Common myeloid progenitor, CD34-positive (primary cell): ENCODE data around the gene ESR1.

ENCODE experiments used
- CTCF ChIA-PET: fragments of 350-600 bp; sonication (Branson Sonifier 250); formaldehyde crosslinking; loops from one replicate; lab custom pipeline; 2021; ENCODE audit warnings: antibody characterized with exemption; lab: Charles Lee
- POLR2A ChIA-PET: fragments of 350-600 bp; sonication (Branson Sonifier 250); formaldehyde crosslinking; loops from one replicate; lab custom pipeline; 2021; ENCODE audit warnings: antibody characterized with exemption; lab: Charles Lee
- DNase-seq, 3 donors: peaks; one replicate each; pipeline versions ENCODE4 v3.0.0 to v3.0.0-alpha.2; 2013
- H3K27ac ChIP-seq, 2 experiments: 1 replicate in 1 of 2; 2 replicates in 1 of 2; pipeline ENCODE4 v1.7.0; 2013; ENCODE audit warnings: inconsistent platforms in 2 of 2, low read length in 2 of 2, mild to moderate bottlenecking in 2 of 2, low read depth in 1 of 2, moderate library complexity in 1 of 2; ENCODE audit not compliant: severe bottlenecking in 2 of 2, insufficient read depth in 1 of 2, poor library complexity in 1 of 2
- H3K27me3 ChIP-seq, 5 experiments: replicated peaks in 2 of 5; 1 replicate in 3 of 5; 2 replicates in 2 of 5; pipeline versions ENCODE4 v1.6.1 to v1.7.0; 2013; ENCODE audit warnings: low read length in 4 of 5, mild to moderate bottlenecking in 2 of 5, moderate library complexity in 2 of 5, inconsistent platforms in 1 of 5; ENCODE audit not compliant: insufficient read depth in 5 of 5, control insufficient read depth in 4 of 5
- H3K36me3 ChIP-seq, 4 experiments: 1 replicate in 2 of 4; 2 replicates in 2 of 4; pipeline versions ENCODE4 v1.6.1 to v1.7.0; 2013; ENCODE audit warnings: low read length in 3 of 4, control low read depth in 1 of 4, mild to moderate bottlenecking in 1 of 4; ENCODE audit not compliant: control insufficient read depth in 4 of 4, insufficient read depth in 4 of 4
- H3K4me1 ChIP-seq, 4 experiments: 1 replicate in 3 of 4; 2 replicates in 1 of 4; pipeline versions ENCODE4 v1.6.1 to v1.7.1; 2013; ENCODE audit warnings: low read length in 3 of 4, mild to moderate bottlenecking in 3 of 4, control low read depth in 1 of 4, inconsistent platforms in 1 of 4, moderate library complexity in 1 of 4; ENCODE audit not compliant: control insufficient read depth in 4 of 4, insufficient read depth in 4 of 4; ENCODE audit errors: control extremely low read depth in 1 of 4
- H3K4me3 ChIP-seq, 7 experiments: 1 replicate in 4 of 7; 2 replicates in 3 of 7; pipeline versions ENCODE4 v1.5.1 to v1.7.0; 2013; ENCODE audit warnings: mild to moderate bottlenecking in 7 of 7, low read length in 6 of 7, moderate library complexity in 6 of 7, inconsistent platforms in 2 of 7, low read depth in 2 of 7, control low read depth in 1 of 7; ENCODE audit not compliant: insufficient read depth in 4 of 7, control insufficient read depth in 1 of 7; ENCODE audit errors: extremely low read depth in 1 of 7
- H3K9me3 ChIP-seq, 5 experiments: 1 replicate in 4 of 5; 2 replicates in 1 of 5; pipeline versions ENCODE4 v1.6.1 to v1.7.1; 2013; ENCODE audit warnings: low read length in 4 of 5, mild to moderate bottlenecking in 2 of 5, inconsistent platforms in 1 of 5, low read depth in 1 of 5, moderate library complexity in 1 of 5; ENCODE audit not compliant: control insufficient read depth in 4 of 5, insufficient read depth in 2 of 5; ENCODE audit errors: control extremely low read depth in 1 of 5
- WGBS: methylation state at CpG from one replicate; pipeline ENCODE4 v1.1.5; 2013; ENCODE audit not compliant: insufficient coverage; 5-methylcytosine and 5-hydroxymethylcytosine counted together

The ESR1 gene

DNA sequence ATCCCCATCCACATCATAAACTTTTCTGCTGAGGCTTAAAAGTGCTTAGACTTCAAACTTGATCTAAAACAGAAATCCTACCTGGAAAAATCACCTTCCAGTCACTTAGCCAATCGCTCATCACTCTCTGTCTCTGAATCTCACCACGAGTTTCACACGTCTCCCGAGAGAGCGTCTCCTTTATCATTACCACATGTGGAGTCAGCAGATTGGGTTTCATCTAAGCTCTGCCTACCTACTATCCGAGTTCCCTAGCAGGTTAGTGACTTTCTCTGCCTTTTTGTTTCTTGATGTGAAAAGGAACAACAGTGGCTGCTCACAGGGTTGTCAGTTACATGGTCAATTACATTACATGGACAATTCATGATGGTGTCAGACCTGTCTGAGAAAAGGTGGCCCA, 286.2 kb downstream of the ESR1 start:
- H3K27ac ChIP-seq = no peak overlapping the region
- no peaks in the 10 kb centered on the region for H3K27me3 ChIP-seq
- ChIA-PET POLR2A (no interaction called here), CTCF (no interaction called here)
- no peaks in the 10 kb centered on the region for H3K36me3 ChIP-seq
- H3K4me3 ChIP-seq = no peak overlapping the region
- DNase-seq = no peak
- H3K4me1 ChIP-seq = peaks cover 0 to 3% (median 0%) of the 10 kb centered on the region in 4 experiments
- WGBS = 93% methylated on average over 6 of the region's 6 CpGs
- no peaks in the 10 kb centered on the region for H3K9me3 ChIP-seq

DNA sequence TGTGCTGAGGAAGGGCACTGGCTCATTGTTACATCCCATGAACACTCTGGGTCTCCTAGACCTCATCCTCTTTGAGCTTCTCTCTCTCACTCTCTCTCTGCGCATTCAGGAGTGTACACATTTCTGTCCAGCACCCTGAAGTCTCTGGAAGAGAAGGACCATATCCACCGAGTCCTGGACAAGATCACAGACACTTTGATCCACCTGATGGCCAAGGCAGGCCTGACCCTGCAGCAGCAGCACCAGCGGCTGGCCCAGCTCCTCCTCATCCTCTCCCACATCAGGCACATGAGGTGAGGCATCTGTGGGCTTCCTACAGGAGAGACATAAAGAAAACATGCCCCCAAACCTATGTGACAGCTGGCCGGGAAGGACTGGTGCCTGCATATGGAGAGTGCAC, 286.8 kb downstream of the ESR1 start:
- Histone ChIP-seq H3K27me3 (no peaks in the 10 kb centered on the region), H3K9me3 (no peaks in the 10 kb centered on the region), H3K4me1 (peaks cover 0 to 3% (median 0%) of the 10 kb centered on the region in 4 experiments), H3K27ac (no peak overlapping the region), H3K36me3 (no peaks in the 10 kb centered on the region), H3K4me3 (no peak overlapping the region)
- CTCF ChIA-PET = no interaction called here
- WGBS = 95% methylated on average over 3 of the region's 4 CpGs
- POLR2A ChIA-PET = no interaction called here
- no peak for DNase-seq

- Histone ChIP-seq H3K4me3 (no peak overlapping the region), H3K9me3 (no peaks in the 10 kb centered on the region), H3K4me1 (peaks cover 0 to 8% (median 4%) of the 10 kb centered on the region in 4 experiments), H3K27me3 (no peaks in the 10 kb centered on the region), H3K27ac (no peak overlapping the region), H3K36me3 (no peaks in the 10 kb centered on the region)
- ChIA-PET POLR2A (no interaction called here), CTCF (interaction anchor here (1.3 kb wide), 1 partner anchor 13 kb away, joined by 3 read pairs; no protein-coding TSS in a partner anchor)
- WGBS = 83% methylated on average over 2 of the region's 3 CpGs
- peak; percentile 18 to 85 (median 83) for DNase-seq
These were observed 287.6 kb downstream of the ESR1 start for GRCh38 chr6:152094992-152095592.

GRCh38 chr6:152096863-152097496, 289.5 kb downstream of the ESR1 start:
- ChIA-PET POLR2A (no interaction called here), CTCF (no interaction called here)
- WGBS = no CpG with 5 or more reads among the region's 5 CpGs
- Histone ChIP-seq H3K4me1 (peaks cover 0 to 7% (median 7%) of the 10 kb centered on the region in 4 experiments), H3K36me3 (no peaks in the 10 kb centered on the region), H3K4me3 (no peak overlapping the region), H3K27me3 (no peaks in the 10 kb centered on the region), H3K27ac (no peak overlapping the region), H3K9me3 (no peaks in the 10 kb centered on the region)
- no peak for DNase-seq

DNA sequence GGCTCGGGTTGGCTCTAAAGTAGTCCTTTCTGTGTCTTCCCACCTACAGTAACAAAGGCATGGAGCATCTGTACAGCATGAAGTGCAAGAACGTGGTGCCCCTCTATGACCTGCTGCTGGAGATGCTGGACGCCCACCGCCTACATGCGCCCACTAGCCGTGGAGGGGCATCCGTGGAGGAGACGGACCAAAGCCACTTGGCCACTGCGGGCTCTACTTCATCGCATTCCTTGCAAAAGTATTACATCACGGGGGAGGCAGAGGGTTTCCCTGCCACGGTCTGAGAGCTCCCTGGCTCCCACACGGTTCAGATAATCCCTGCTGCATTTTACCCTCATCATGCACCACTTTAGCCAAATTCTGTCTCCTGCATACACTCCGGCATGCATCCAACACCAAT, 291.2 kb downstream of the ESR1 start:
- peaks cover 0 to 7% (median 7%) of the 10 kb centered on the region in 4 experiments for H3K4me1 ChIP-seq
- H3K36me3 ChIP-seq = no peaks in the 10 kb centered on the region
- H3K4me3 ChIP-seq = no peak overlapping the region
- H3K27ac ChIP-seq = no peak overlapping the region
- ChIA-PET POLR2A (no interaction called here), CTCF (no interaction called here)
- 89% methylated on average over 14 of the region's 14 CpGs for WGBS
- no peaks in the 10 kb centered on the region for H3K27me3 ChIP-seq
- DNase-seq = no peak
- H3K9me3 ChIP-seq = no peaks in the 10 kb centered on the region

DNA sequence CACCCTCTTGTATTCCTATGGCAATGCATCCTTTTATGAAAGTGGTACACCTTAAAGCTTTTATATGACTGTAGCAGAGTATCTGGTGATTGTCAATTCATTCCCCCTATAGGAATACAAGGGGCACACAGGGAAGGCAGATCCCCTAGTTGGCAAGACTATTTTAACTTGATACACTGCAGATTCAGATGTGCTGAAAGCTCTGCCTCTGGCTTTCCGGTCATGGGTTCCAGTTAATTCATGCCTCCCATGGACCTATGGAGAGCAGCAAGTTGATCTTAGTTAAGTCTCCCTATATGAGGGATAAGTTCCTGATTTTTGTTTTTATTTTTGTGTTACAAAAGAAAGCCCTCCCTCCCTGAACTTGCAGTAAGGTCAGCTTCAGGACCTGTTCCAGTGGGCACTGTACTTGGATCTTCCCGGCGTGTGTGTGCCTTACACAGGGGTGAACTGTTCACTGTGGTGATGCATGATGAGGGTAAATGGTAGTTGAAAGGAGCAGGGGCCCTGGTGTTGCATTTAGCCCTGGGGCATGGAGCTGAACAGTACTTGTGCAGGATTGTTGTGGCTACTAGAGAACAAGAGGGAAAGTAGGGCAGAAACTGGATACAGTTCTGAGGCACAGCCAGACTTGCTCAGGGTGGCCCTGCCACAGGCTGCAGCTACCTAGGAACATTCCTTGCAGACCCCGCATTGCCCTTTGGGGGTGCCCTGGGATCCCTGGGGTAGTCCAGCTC, 292.1 kb downstream of the ESR1 start:
- 96% methylated on average over 4 of the region's 4 CpGs for WGBS
- Histone ChIP-seq H3K9me3 (no peaks in the 10 kb centered on the region), H3K27me3 (no peaks in the 10 kb centered on the region), H3K4me1 (peaks cover 0 to 7% (median 7%) of the 10 kb centered on the region in 4 experiments), H3K4me3 (no peak overlapping the region), H3K36me3 (no peaks in the 10 kb centered on the region), H3K27ac (no peak overlapping the region)
- no peak for DNase-seq
- ChIA-PET CTCF (interaction anchor here (0.7 kb wide), 1 partner anchor 933 kb away, joined by 3 read pairs; no protein-coding TSS in a partner anchor), POLR2A (no interaction called here)

- peaks cover 0 to 7% (median 7%) of the 10 kb centered on the region in 4 experiments for H3K4me1 ChIP-seq
- ChIA-PET CTCF (interaction anchor here (0.7 kb wide), 1 partner anchor 932 kb away, joined by 3 read pairs; no protein-coding TSS in a partner anchor), POLR2A (no interaction called here)
- no peak overlapping the region for H3K4me3 ChIP-seq
- no peaks in the 10 kb centered on the region for H3K27me3 ChIP-seq
- no peaks in the 10 kb centered on the region for H3K36me3 ChIP-seq
- H3K9me3 ChIP-seq = no peaks in the 10 kb centered on the region
- H3K27ac ChIP-seq = no peak overlapping the region
- DNase-seq = peak in 2 of 3 donors; percentile 16
- 16% methylated on average over 6 of the region's 7 CpGs for WGBS
These were observed 292.7 kb downstream of the ESR1 start for GRCh38 chr6:152100183-152100618.
